BJ (cell line): ENCODE measurements around the gene CECR2. TPM values are rescaled to one million over a fixed set of nuclear protein-coding genes. Genes with fewer than 3 reads are reported as not detected.

Source experiments
- CTCF ChIA-PET: fragments of 350-600 bp; formaldehyde crosslinking; extraction: SDS; loops from one replicate; lab custom pipeline; 2021; ENCODE audit warnings: antibody characterized with exemption, inconsistent platforms; lab: Yijun Ruan, JAX
- POLR2A ChIA-PET: fragments of 300-600 bp; sonication (Branson Sonifier 250); formaldehyde crosslinking; extraction: SDS; loops from one replicate; lab custom pipeline; 2021; ENCODE audit warnings: antibody characterized with exemption; lab: Charles Lee
- DNase-seq: peaks from one replicate; pipeline ENCODE4 v3.0.0-alpha.2; 2011; ENCODE audit warnings: low read depth
- H3K27me3 ChIP-seq: 2 replicates; pipeline ENCODE4 v1.6.0; 2011; ENCODE audit warnings: low read length; ENCODE audit not compliant: control insufficient read depth, insufficient read depth
- H3K36me3 ChIP-seq: 2 replicates; pipeline ENCODE4 v1.5.1; 2011; ENCODE audit warnings: low read length; ENCODE audit not compliant: control insufficient read depth, insufficient read depth
- H3K4me3 ChIP-seq: 2 replicates; pipeline ENCODE4 v1.5.1; 2011; ENCODE audit warnings: low read depth, mild to moderate bottlenecking, control low read depth, low read length
- CTCF ChIP-seq: IDR thresholded peaks from 2 replicates; pipeline ENCODE4 v1.5.1; 2011; ENCODE audit warnings: low read depth, mild to moderate bottlenecking, control low read depth, inconsistent platforms, low read length, moderate library complexity; ENCODE audit not compliant: insufficient read depth
- polyA plus RNA-seq: library from polyadenylated mRNA; depleted of rRNA; stranded (reverse); fragments of >200 nt; gene quantifications from 2 replicates; pipeline ENCODE4 v1.2.3, GENCODE V29; 2011

CECR2 gene
- polyA plus RNA-seq, 1 experiment: not detected

- no peak for TF ChIP-seq CTCF
- POLR2A ChIA-PET: no interaction called here
- CTCF ChIA-PET: no interaction called here
Measured at GRCh38 chr22:17431179-17431578, 61.9 kb downstream of the CECR2 start.

GRCh38 chr22:17434856-17435255, 65.6 kb downstream of the CECR2 start:
- POLR2A ChIA-PET: no interaction called here
- Histone ChIP-seq H3K4me3 (no peak overlapping the region), H3K27me3 (no peaks in the 10 kb centered on the region), H3K36me3 (no peaks in the 10 kb centered on the region)
- DNase-seq: no peak
- TF ChIP-seq CTCF: no peak
- CTCF ChIA-PET: interaction anchor here (0.6 to 0.9 kb wide), 2 partner anchors 19 to 28 kb away, joined by 3 read pairs; no protein-coding TSS in a partner anchor

More at GRCh38 chr22:17431179-17431578, 61.9 kb downstream of the CECR2 start:
- Histone ChIP-seq H3K4me3 (no peak overlapping the region), H3K36me3 (no peaks in the 10 kb centered on the region), H3K27me3 (0 out of 2 replicates have a peak, but pooled peaks cover 1% of the 10 kb centered on the region)
- DNase-seq: no peak

- no peaks in the 10 kb centered on the region for H3K27me3 ChIP-seq
- no peak overlapping the region for H3K4me3 ChIP-seq
- DNase-seq: no peak
- CTCF ChIA-PET: interaction anchor here (0.9 kb wide), 1 partner anchor 19 kb away, joined by 3 read pairs; no protein-coding TSS in a partner anchor
- TF ChIP-seq CTCF: no peak
- H3K36me3 ChIP-seq: no peaks in the 10 kb centered on the region
- POLR2A ChIA-PET: no interaction called here
Measured at GRCh38 chr22:17435375-17435774, 66.1 kb downstream of the CECR2 start.

GRCh38 chr22:17436382-17436980, 67.2 kb downstream of the CECR2 start:
- no peak for DNase-seq
- H3K27me3 ChIP-seq: no peaks in the 10 kb centered on the region
- no peak overlapping the region for H3K4me3 ChIP-seq
- ChIA-PET CTCF (no interaction called here), POLR2A (no interaction called here)
- TF ChIP-seq CTCF: no peak
- H3K36me3 ChIP-seq: no peaks in the 10 kb centered on the region

GRCh38 chr22:17436981-17437412, 67.7 kb downstream of the CECR2 start:
- no peak overlapping the region for H3K4me3 ChIP-seq
- no peak for DNase-seq
- TF ChIP-seq CTCF: no peak
- no peaks in the 10 kb centered on the region for H3K27me3 ChIP-seq
- ChIA-PET POLR2A (no interaction called here), CTCF (no interaction called here)
- no peaks in the 10 kb centered on the region for H3K36me3 ChIP-seq
